RWPE1 (cell line): ENCODE data around the gene LVRN.

Experiments
- CTCF ChIA-PET: fragments of 350-600 bp; sonication (Branson Sonifier 250); formaldehyde crosslinking; extraction: SDS; loops from one replicate; lab custom pipeline; 2021; lab: Yijun Ruan, JAX
- POLR2A ChIA-PET: fragments of 400-600 bp; formaldehyde crosslinking; extraction: SDS; loops from one replicate; lab custom pipeline; 2020; ENCODE audit warnings: antibody characterized with exemption; ENCODE audit not compliant: low non-redundant PET; lab: Yijun Ruan, JAX
- DNase-seq: peaks from one replicate; pipeline ENCODE4 v3.0.0; 2012; ENCODE audit warnings: low spot score
- H3K27ac ChIP-seq: fragments of 450-650 bp; 2 replicates; pipeline ENCODE4 v1.5.1; 2017
- TF ChIP-seq, protein P1 (sequence below): fragments of 450-650 bp; conservative IDR thresholded peaks from 2 replicates; pipeline ENCODE4 v1.5.1; 2017; ENCODE audit warnings: low read depth, mild to moderate bottlenecking

Gene LVRN

DNA sequence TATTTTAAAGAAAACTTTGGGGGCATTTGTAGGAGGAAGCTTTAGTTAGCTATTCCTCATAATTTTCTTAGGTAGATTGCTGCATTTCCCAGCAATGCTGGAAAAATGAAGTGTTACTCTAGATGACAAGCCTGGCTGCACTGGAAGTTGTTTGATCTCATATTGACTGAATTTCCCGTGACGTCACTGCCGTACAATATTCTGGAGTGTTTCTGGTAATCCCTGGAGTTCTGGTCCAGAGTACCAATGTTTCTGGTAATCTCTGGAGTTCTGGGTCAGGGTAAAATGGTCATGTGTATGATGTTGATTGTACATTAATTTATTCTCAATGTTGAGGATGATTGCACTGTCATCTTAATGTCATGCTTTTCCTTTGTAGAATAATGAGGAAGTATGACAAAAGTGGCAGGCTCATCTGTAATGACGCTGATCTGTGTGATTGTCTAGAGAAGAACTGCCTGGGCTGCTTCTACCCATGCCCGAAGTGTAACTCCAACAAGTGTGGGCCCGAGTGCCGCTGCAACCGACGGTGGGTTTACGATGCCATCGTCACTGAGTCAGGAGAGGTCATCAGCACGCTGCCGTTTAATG lies 96.2 kb downstream of the LVRN start:
- H3K27ac ChIP-seq, result no peak overlapping the region
- POLR2A ChIA-PET, result no interaction called here
- TF ChIP-seq, protein P1, sequence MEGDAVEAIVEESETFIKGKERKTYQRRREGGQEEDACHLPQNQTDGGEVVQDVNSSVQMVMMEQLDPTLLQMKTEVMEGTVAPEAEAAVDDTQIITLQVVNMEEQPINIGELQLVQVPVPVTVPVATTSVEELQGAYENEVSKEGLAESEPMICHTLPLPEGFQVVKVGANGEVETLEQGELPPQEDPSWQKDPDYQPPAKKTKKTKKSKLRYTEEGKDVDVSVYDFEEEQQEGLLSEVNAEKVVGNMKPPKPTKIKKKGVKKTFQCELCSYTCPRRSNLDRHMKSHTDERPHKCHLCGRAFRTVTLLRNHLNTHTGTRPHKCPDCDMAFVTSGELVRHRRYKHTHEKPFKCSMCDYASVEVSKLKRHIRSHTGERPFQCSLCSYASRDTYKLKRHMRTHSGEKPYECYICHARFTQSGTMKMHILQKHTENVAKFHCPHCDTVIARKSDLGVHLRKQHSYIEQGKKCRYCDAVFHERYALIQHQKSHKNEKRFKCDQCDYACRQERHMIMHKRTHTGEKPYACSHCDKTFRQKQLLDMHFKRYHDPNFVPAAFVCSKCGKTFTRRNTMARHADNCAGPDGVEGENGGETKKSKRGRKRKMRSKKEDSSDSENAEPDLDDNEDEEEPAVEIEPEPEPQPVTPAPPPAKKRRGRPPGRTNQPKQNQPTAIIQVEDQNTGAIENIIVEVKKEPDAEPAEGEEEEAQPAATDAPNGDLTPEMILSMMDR, result no peak
- no peak for DNase-seq
- CTCF ChIA-PET, result no interaction called here

DNA sequence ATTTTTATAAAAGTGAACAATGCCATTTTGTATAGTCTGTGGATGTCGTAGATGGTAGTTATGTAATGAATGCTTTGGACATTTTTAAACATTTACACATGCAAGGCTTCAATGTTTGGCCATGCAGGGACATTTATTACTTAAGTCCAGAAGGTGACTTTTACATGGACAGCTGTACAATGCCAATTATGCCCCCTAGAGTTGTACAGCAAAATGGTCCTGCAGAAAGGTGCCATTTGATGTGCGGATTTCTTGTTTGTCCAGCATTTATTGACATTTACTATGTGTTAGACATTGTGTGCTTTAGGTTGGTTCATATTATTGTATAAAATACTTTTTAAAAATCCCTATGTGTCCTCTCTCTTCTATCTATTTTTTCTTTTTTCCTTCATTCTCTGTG lies 100.1 kb downstream of the LVRN start:
- TF ChIP-seq, protein P1, result no peak
- ChIA-PET CTCF (no interaction called here), POLR2A (no interaction called here)
- no peak overlapping the region for H3K27ac ChIP-seq
- DNase-seq, result no peak

DNA sequence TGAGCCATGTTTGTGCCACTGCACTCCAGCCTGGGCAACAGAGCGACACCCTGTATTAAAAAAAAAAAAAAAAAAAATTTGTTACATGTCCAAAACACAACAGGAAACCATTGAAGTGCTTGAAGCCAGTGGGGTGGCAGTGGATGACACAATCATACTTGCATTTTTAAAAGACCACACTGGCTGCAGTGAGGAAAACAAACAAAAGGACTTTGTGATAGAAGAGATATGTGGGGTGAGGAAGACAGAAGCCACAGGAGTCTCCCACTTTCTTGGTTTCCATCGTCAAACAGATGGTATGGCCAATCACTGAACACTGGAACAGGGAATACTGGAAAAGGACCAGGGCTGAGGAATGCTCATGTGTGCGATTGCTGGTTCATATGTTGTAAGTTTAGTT lies 101.7 kb downstream of the LVRN start:
- H3K27ac ChIP-seq, result no peak overlapping the region
- CTCF ChIA-PET, result no interaction called here
- no peak for DNase-seq
- POLR2A ChIA-PET, result no interaction called here
- TF ChIP-seq, protein P1, result no peak

DNA sequence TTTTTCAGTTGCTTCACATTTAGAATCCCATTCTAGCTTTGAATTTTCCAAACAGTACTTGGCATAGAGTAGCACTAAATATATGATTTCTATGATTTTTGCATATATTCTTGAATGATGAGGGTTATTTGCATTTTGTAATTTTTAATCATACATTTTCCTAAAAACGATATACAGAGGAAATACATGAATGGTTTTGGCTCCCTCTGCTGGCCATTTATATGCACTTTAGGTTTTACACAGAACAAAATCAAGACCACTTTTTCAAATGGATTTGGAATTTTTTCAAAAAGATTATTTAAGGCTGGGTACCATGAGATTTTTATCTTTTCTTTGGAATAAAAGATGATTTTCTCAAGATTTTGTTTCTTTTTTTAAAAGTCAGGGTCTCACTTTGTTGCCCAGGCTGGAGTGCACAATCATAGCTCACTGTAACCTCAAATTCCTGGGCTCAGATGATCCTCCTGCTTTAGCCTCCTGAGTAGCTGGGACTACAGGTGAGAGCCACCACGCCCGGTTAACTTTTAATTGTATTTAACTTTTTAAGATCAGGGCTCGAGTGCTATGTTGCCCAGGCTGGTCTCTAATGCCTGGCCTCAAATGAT lies 105.9 kb downstream of the LVRN start:
- H3K27ac ChIP-seq, result no peak overlapping the region
- TF ChIP-seq, protein P1, result peak; percentile 92
- peak; percentile 38 for DNase-seq
- ChIA-PET POLR2A (no interaction called here), CTCF (interaction anchor here (0.5 to 3.4 kb wide), 26 partner anchors 8 to 1064 kb away, joined by 3 to 18 read pairs (median 4); no protein-coding TSS in a partner anchor)

DNA sequence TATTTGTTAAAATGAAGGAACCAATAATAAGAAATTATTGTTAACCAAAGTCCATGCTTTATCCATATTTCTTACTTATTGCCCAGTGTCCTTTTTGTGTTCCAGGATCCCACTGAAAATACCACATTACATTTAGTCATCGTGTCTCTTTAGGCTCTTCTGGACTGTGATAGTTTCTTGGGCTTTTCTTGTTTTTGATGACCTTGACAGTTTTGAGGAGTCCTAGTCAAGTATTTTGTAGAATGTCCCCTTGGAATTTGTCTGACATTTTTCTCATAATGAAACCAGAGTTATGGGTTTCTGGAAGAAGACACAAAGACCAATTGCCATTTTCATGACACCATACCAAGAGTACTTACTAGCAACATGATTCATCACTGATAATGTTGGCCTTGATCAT lies 108.9 kb downstream of the LVRN start:
- DNase-seq, result no peak
- ChIA-PET POLR2A (no interaction called here), CTCF (no interaction called here)
- H3K27ac ChIP-seq, result no peak overlapping the region
- TF ChIP-seq, protein P1, result no peak

DNA sequence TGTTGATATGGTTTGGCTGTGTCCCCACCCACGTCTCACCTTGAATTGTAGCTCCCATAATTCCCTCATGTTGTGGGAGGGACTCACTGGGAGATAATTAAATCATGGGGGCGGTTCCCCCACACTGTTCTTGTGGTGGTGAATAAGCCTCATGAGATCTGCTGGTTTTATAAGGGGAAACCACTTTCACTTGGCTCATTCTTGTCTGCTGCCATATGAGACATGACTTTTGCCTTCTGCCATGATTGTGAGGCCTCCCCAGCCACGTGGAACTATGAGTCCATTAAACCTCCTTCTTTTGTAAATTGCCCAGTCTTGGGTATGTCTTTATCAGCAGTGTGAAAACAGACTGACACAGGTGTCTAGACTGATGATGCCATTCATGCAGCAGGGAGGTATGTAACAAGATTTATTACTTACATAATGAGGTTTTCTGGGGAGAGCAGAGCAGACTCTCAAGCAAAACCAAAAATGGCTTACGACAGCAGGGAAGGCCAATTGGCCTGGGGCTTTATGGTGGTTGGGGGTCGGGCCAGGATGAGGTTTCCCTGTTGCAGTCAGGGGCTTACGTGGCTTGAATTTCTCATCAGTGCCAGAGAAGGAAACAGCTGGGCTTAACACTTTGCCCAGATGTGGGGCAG lies 113.0 kb downstream of the LVRN start:
- no peak for DNase-seq
- H3K27ac ChIP-seq, result no peak overlapping the region
- TF ChIP-seq, protein P1, result no peak
- ChIA-PET POLR2A (no interaction called here), CTCF (interaction anchor here (1.1 to 1.5 kb wide), 2 partner anchors 7 to 42 kb away, joined by 4 to 7 read pairs; no protein-coding TSS in a partner anchor)
